Panc1 (cell line): ENCODE measurements around the gene MAPK8IP3.
A peak's percentile ranks its signal among the peaks of the same experiment; 100 is the strongest.

Experiments
- POLR2AphosphoS5 ChIP-seq: IDR thresholded peaks from 2 replicates; pipeline ENCODE4 v1.6.1; 2012; ENCODE audit warnings: mild to moderate bottlenecking, low read depth, low read length, moderate library complexity
- SIN3A ChIP-seq: IDR thresholded peaks from 2 replicates; pipeline ENCODE4 v1.6.1; 2012; ENCODE audit warnings: low read depth, mild to moderate bottlenecking, low read length, moderate library complexity, borderline replicate concordance; ENCODE audit not compliant: insufficient read depth
- TCF7L2 ChIP-seq: IDR thresholded peaks from 2 replicates; pipeline ENCODE4 v1.6.1; 2011; ENCODE audit warnings: mild to moderate bottlenecking, low read depth, low read length, inconsistent platforms
- TF ChIP-seq, protein P1 (sequence below): fragments of 450-650 bp; IDR thresholded peaks from 2 replicates; pipeline ENCODE4 v1.5.1; 2017; ENCODE audit warnings: mild to moderate bottlenecking
- TF ChIP-seq, protein P2 (sequence below), 2 experiments: IDR thresholded peaks; 2 replicates each; pipeline ENCODE4 v1.6.1; 2011 to 2012; ENCODE audit warnings: low read depth in 2 of 2, control low read depth in 1 of 2, low read length in 1 of 2, mild to moderate bottlenecking in 1 of 2, moderate library complexity in 1 of 2; ENCODE audit not compliant: insufficient read depth in 1 of 2

DNA sequence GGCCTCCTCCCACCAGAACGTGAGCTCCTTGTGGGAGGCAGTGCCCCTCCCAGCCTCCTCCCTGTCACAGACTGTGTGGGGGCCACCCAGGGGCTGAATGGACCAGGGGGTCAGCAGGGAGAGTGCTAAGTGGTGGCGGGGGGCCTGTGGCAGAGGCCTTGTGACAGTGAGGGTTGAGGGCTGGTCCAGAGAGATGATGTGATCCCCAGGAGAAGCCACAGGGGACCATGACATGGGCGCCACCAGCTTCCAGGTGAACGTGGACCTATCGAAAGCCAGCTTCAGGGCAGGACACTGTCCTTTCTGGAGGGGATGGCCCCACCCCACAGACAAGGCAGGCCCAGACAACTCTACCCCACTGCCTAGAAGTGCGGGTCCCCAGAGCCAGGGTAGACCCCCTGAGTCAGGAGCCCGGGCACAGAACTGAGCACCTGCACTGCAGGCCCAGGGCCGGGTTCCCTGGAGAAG lies 73.3 kb downstream of the MAPK8IP3 start:
- TF ChIP-seq, protein P1, sequence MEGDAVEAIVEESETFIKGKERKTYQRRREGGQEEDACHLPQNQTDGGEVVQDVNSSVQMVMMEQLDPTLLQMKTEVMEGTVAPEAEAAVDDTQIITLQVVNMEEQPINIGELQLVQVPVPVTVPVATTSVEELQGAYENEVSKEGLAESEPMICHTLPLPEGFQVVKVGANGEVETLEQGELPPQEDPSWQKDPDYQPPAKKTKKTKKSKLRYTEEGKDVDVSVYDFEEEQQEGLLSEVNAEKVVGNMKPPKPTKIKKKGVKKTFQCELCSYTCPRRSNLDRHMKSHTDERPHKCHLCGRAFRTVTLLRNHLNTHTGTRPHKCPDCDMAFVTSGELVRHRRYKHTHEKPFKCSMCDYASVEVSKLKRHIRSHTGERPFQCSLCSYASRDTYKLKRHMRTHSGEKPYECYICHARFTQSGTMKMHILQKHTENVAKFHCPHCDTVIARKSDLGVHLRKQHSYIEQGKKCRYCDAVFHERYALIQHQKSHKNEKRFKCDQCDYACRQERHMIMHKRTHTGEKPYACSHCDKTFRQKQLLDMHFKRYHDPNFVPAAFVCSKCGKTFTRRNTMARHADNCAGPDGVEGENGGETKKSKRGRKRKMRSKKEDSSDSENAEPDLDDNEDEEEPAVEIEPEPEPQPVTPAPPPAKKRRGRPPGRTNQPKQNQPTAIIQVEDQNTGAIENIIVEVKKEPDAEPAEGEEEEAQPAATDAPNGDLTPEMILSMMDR: no peak
- TF ChIP-seq POLR2AphosphoS5: no peak; the same call in 1 of the 2 replicates
- TF ChIP-seq, protein P2, sequence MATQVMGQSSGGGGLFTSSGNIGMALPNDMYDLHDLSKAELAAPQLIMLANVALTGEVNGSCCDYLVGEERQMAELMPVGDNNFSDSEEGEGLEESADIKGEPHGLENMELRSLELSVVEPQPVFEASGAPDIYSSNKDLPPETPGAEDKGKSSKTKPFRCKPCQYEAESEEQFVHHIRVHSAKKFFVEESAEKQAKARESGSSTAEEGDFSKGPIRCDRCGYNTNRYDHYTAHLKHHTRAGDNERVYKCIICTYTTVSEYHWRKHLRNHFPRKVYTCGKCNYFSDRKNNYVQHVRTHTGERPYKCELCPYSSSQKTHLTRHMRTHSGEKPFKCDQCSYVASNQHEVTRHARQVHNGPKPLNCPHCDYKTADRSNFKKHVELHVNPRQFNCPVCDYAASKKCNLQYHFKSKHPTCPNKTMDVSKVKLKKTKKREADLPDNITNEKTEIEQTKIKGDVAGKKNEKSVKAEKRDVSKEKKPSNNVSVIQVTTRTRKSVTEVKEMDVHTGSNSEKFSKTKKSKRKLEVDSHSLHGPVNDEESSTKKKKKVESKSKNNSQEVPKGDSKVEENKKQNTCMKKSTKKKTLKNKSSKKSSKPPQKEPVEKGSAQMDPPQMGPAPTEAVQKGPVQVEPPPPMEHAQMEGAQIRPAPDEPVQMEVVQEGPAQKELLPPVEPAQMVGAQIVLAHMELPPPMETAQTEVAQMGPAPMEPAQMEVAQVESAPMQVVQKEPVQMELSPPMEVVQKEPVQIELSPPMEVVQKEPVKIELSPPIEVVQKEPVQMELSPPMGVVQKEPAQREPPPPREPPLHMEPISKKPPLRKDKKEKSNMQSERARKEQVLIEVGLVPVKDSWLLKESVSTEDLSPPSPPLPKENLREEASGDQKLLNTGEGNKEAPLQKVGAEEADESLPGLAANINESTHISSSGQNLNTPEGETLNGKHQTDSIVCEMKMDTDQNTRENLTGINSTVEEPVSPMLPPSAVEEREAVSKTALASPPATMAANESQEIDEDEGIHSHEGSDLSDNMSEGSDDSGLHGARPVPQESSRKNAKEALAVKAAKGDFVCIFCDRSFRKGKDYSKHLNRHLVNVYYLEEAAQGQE (IDR thresholded peaks at IDR 0.05; ENCODE audit: insufficient read depth in 1 of 2, low read depth in 2 of 2, low read length in 1 of 2): no peak
- TF ChIP-seq SIN3A: peak; percentile 60; the same call in 1 of the 2 replicates
- no peak for TF ChIP-seq TCF7L2
